Aorta (tissue), 5 donors: ENCODE data around the gene GRIA1. TPM values are rescaled to one million over a fixed set of nuclear protein-coding genes. Genes with fewer than 3 reads are reported as not detected.

Experiments used
- ATAC-seq: fragments of 200-7000 bp; cut with Tn5 transposase; one replicate; pipeline ENCODE4 v1.9.1; 2022; ENCODE audit warnings: moderate library complexity; ENCODE audit not compliant: low FRiP score
- DNase-seq, 2 donors: peaks; one replicate each; pipeline ENCODE4 v3.0.0-alpha.2; 2020
- H3K27ac ChIP-seq, 2 donors: one replicate each; pipeline ENCODE4 v1.5.1; 2013; ENCODE audit warnings: low read length in 2 of 2, mild to moderate bottlenecking in 2 of 2, moderate library complexity in 2 of 2, control low read depth in 1 of 2, inconsistent platforms in 1 of 2, low read depth in 1 of 2
- H3K27me3 ChIP-seq, 2 donors: one replicate each; pipeline ENCODE4 v1.6.1; 2013; ENCODE audit warnings: control low read depth in 1 of 2, low read length in 1 of 2, mild to moderate bottlenecking in 1 of 2, moderate library complexity in 1 of 2; ENCODE audit not compliant: insufficient read depth in 2 of 2, control insufficient read depth in 1 of 2
- H3K36me3 ChIP-seq, 2 donors: one replicate each; pipeline ENCODE4 v1.6.1; 2013; ENCODE audit warnings: control low read depth in 1 of 2, low read length in 1 of 2, mild to moderate bottlenecking in 1 of 2; ENCODE audit not compliant: insufficient read depth in 2 of 2, control insufficient read depth in 1 of 2
- H3K4me1 ChIP-seq, 2 donors: one replicate each; pipeline ENCODE4 v1.6.1; 2013; ENCODE audit warnings: low read length in 2 of 2, control low read depth in 1 of 2, mild to moderate bottlenecking in 1 of 2, moderate library complexity in 1 of 2; ENCODE audit not compliant: insufficient read depth in 2 of 2, control insufficient read depth in 1 of 2
- H3K4me3 ChIP-seq, 2 donors: one replicate each; pipeline ENCODE4 v1.5.1; 2013; ENCODE audit warnings: low read length in 2 of 2, control low read depth in 1 of 2, mild to moderate bottlenecking in 1 of 2
- H3K9me3 ChIP-seq: one replicate; pipeline ENCODE4 v1.6.1; 2013; ENCODE audit warnings: mild to moderate bottlenecking, low read length; ENCODE audit not compliant: control insufficient read depth
- WGBS, 2 donors: extraction: QIAGEN DNeasy Blood & Tissue Kit; methylation state at CpG; one replicate each; pipeline ENCODE4 v1.1.7; 2013; 5-methylcytosine and 5-hydroxymethylcytosine counted together
- intact Hi-C, 2 donors: fragments of 100-400 bp; cut with DNase I; formaldehyde crosslinking; loops; one replicate each; pipeline versions ENCODE4 v1.14.2 to v1.15.0; 2022
- polyA plus RNA-seq, 2 donors: library from polyadenylated mRNA; stranded (reverse); fragments of 200-250 nt; gene quantifications; one replicate each; pipeline ENCODE4 v1.2.3, GENCODE V29; 2013
- total RNA-seq, 2 donors: library from RNA; stranded (reverse); fragmentation: NEBNext Ultra II Directional; extraction: Animal tissue kit (Norgen Biotek cat#: 25700); gene quantifications; one replicate each; pipeline ENCODE4 v1.2.1, GENCODE V29; 2021
- donor health status: healthy with polysubstance abuse.
- donor health status: Bipolar disorder and iron deficiency.
- donor health status: DM: no; HTN: no; CAD: no.
- donor health status: DM: no; HTN: no; CAD: no.
- donor health status: DM: yes; HTN: yes; CAD: no.

The GRIA1 gene
- total and polyA plus RNA-seq, 4 donors, result 6.3 to 20.2 (median 7.0) TPM

DNA sequence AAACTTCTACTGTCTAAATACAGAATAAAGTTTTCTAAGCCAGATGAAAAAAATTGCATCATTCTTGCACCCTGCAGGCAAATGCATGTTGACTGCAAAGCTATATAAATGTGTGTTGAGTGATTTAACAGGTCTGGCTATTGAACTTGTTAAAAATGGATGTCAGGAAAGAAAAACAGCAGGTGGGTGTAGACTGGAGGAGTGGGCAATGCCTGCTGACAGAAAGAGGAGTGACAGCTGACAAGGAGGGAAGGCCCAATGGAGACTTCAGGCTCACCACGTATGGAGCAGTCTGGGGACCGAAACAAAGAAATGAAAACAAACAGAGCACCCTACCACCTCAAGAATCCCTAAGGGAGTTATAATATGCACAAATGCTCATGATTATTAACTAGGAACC, 127.8 kb downstream of the GRIA1 start:
- Histone ChIP-seq H3K4me1 (no peaks in the 10 kb centered on the region), H3K27me3 (no peaks in the 10 kb centered on the region), H3K4me3 (no peak overlapping the region), H3K9me3 (no peaks in the 10 kb centered on the region), H3K36me3 (no peaks in the 10 kb centered on the region), H3K27ac (no peak overlapping the region)
- no peak for DNase-seq
- 32% methylated on average over 2 of the region's 2 CpGs for WGBS, 2 donors
- ATAC-seq, result no peak
- intact Hi-C loops, result no loop called here

DNA sequence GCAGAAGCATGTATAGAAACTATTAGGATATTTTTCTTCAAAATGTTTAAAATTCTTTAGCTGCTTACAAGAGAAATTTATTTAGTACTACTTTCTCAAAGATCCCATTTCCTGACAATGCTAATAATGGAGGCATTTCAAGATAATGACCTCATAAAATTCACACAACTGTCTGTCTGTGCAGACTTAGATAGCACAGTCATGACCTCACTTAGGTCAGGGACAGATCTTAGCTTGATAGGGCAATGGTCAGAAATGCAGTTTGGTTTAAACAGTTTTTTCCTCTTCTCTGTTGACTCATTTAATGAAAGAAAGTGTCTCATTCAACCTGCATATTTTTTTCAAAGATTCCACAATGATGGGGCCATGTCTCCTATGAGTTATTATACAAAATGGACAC, 128.4 kb downstream of the GRIA1 start:
- Histone ChIP-seq H3K9me3 (no peaks in the 10 kb centered on the region), H3K27ac (no peak overlapping the region), H3K4me1 (no peaks in the 10 kb centered on the region), H3K36me3 (no peaks in the 10 kb centered on the region), H3K4me3 (no peak overlapping the region), H3K27me3 (no peaks in the 10 kb centered on the region)
- intact Hi-C loops, result no loop called here
- DNase-seq (no peak), ATAC-seq (no peak)

DNA sequence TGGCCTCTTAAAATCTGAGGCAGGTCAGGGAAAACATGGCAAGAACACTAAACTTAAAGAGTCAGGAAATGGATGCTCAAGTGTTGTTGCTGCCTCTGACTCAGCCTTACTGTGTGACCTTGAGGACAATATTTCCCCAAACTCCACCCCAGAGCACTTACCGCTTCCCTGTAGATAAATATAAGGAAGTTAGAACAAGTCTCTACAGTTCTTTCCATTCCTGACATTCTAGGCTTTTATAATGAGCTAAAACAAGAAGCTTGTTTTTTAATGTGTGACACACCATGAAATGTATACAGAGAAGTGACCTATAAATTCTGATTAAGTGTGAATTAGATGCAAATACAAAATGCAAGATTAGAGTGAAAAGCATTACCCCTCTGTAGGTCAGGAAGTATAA, 129.3 kb downstream of the GRIA1 start:
- Histone ChIP-seq H3K36me3 (no peaks in the 10 kb centered on the region), H3K9me3 (no peaks in the 10 kb centered on the region), H3K27ac (no peak overlapping the region), H3K4me1 (no peaks in the 10 kb centered on the region), H3K27me3 (no peaks in the 10 kb centered on the region), H3K4me3 (no peak overlapping the region)
- 84 to 85% methylated on average over 1 of the region's 1 CpG for WGBS, 2 donors
- ATAC-seq, result no peak
- DNase-seq, result no peak
- intact Hi-C loops, result loop anchor here (10.0 kb wide), 3 partner anchors 125 to 345 kb away; partner anchors contain the start of gene GRIA1 (in 1 of the 2)

DNA sequence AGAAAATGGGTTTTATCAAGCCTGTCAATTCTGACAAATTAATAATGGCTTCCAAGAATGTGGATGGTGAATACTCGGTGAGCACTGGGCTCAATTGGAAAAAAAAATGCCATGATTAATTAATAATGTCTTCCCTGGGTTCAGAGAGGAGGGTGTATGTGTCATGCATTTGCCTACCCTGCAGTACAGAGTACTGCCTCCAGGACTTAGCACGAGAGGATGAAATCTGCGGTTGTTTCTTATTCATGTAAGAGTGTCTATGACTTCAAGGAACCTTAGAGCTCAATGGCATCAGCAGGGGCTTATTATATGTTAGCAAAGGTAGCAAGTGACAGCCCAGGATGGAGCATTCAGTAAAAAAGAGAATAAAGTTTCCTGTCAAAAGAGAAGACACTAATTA, 132.7 kb downstream of the GRIA1 start:
- no peak for DNase-seq
- H3K9me3 ChIP-seq, result no peaks in the 10 kb centered on the region
- ATAC-seq, result no peak
- no peaks in the 10 kb centered on the region for H3K36me3 ChIP-seq
- H3K4me1 ChIP-seq, result peaks cover 0 to 8% of the 10 kb centered on the region in 2 donors
- WGBS, 2 donors, result 62 to 89% methylated on average over 3 of the region's 3 CpGs
- intact Hi-C loops, result loop anchor here (10.0 kb wide), 3 partner anchors 128 to 342 kb away; partner anchors contain the start of gene GRIA1 (in 1 of the 2)
- no peak overlapping the region for H3K27ac ChIP-seq
- H3K27me3 ChIP-seq, result no peaks in the 10 kb centered on the region
- no peak overlapping the region for H3K4me3 ChIP-seq

DNA sequence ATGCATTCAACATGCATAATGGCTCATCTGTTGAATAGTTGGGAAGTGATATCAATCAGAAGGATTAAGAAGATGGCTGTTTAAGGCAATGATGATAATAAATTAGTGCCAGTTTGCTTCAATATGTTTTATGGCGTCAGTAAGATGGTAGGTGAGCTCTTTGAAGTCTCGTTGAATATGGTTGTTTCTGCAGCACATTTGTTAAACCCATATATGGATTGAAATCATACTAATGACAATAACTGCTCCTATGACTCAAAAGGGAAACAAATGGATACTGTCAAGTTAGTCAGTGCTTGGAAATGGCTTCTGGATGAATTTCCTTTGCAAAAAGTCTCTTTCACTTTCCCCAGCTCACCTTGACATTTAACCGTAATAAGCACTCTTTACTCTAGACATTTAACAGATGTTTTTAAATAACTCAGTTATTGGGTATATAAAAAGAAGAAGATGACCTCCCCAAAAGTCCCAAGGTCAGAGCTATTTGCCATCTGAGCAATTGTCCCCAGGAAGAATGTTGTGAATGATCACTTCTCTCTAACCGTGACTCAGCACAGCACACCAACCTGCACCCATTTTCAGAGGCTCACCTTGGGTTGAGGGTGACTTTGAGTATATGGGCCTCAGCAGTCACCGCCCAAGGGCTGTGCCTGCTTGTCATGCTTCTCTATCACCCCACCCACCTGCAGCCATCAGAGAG, 133.4 kb downstream of the GRIA1 start:
- Histone ChIP-seq H3K27me3 (no peaks in the 10 kb centered on the region), H3K4me1 (peaks cover 0 to 9% of the 10 kb centered on the region in 2 donors), H3K36me3 (no peaks in the 10 kb centered on the region), H3K9me3 (no peaks in the 10 kb centered on the region), H3K4me3 (no peak overlapping the region), H3K27ac (no peak overlapping the region)
- DNase-seq (no peak), ATAC-seq (no peak)
- intact Hi-C loops, result loop anchor here (10.0 kb wide), 3 partner anchors 129 to 341 kb away; partner anchors contain the start of gene GRIA1 (in 1 of the 2)
- 75 to 93% methylated on average over 5 of the region's 5 CpGs for WGBS, 2 donors

DNA sequence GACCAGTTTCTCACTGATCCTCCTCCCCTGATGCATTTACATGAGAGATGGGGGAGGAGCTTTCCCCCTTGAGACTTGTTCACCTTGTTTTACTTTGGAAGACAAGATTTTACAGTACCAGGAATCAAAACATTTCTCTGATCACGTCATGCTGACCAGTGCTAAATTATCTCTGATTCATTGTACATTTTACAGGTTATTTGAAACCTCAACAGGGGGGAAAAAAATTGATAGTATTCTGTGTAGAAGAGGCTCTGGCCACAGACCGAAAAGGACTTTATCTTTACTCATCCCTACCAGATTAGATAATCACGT, 133.9 kb downstream of the GRIA1 start:
- no peak overlapping the region for H3K27ac ChIP-seq
- H3K27me3 ChIP-seq, result no peaks in the 10 kb centered on the region
- no peaks in the 10 kb centered on the region for H3K36me3 ChIP-seq
- no peaks in the 10 kb centered on the region for H3K9me3 ChIP-seq
- ATAC-seq (no peak), DNase-seq (no peak)
- intact Hi-C loops, result loop anchor here (10.0 kb wide), 3 partner anchors 130 to 340 kb away; partner anchors contain the start of gene GRIA1 (in 1 of the 2)
- no peak overlapping the region for H3K4me3 ChIP-seq
- H3K4me1 ChIP-seq, result peaks cover 0 to 9% of the 10 kb centered on the region in 2 donors
- 88 to 93% methylated on average over 3 of the region's 3 CpGs for WGBS, 2 donors

DNA sequence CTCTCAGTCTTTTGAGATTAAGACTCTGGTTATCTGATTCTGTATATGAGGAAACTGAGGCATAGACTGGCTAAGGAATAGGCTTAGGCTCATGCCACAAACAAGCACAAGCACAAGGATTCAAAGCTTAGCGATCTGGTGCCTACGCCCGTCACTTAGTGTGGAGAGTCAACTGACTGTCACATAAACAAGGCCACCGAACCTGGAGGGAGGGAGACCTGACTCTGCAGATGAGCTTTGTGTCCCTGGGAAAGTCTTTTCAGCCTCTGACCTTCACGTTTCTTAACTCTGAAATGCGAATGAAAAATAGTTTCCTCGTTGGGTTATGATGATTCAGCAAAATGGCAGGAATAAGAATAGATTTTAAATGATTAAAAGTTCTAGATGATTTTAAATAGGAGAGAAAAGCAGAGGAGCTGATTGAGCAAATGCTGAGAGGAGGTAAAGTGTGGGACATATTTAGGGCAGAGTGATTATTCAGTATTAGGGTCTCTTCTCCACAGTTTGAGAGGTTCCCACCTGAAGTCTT, 135.4 kb downstream of the GRIA1 start:
- H3K4me1 ChIP-seq, result peaks cover 0 to 9% of the 10 kb centered on the region in 2 donors
- H3K9me3 ChIP-seq, result no peaks in the 10 kb centered on the region
- 82 to 86% methylated on average over 7 of the region's 7 CpGs for WGBS, 2 donors
- H3K27me3 ChIP-seq, result no peaks in the 10 kb centered on the region
- no peak for ATAC-seq
- no peaks in the 10 kb centered on the region for H3K36me3 ChIP-seq
- H3K4me3 ChIP-seq, result no peak overlapping the region
- peak overlapping the region in 1 of 2 donors; percentile 25 for H3K27ac ChIP-seq
- intact Hi-C loops, result loop anchor here (10.0 kb wide), 3 partner anchors 131 to 339 kb away; partner anchors contain the start of gene GRIA1 (in 1 of the 2)
- DNase-seq, result no peak

DNA sequence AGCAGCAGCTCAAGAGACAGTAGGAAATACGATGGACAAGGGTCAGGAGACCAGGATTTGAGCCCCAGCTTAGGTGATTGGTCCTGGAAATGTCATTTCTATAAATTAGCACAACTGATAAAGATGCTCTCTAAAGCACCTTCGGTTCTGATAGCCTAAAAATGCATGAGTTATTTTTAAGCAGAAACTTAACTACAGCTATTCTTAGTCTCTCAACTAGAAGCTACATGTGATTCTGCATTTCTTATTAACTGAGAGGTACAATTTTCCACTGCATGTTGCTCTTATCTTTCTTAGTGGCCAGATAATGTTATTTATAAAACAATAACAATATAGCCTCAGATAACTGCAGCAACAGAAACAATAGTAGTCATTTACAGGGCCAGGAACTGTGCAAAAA, 136.4 kb downstream of the GRIA1 start:
- Histone ChIP-seq H3K4me1 (peaks cover 0 to 9% of the 10 kb centered on the region in 2 donors), H3K36me3 (no peaks in the 10 kb centered on the region), H3K27ac (peak overlapping the region in 1 of 2 donors; percentile 71), H3K4me3 (no peak overlapping the region), H3K9me3 (no peaks in the 10 kb centered on the region), H3K27me3 (no peaks in the 10 kb centered on the region)
- intact Hi-C loops, result loop anchor here (10.0 kb wide), 3 partner anchors 132 to 338 kb away; partner anchors contain the start of gene GRIA1 (in 1 of the 2)
- ATAC-seq, result no peak
- WGBS, 2 donors, result 29 to 35% methylated on average over 2 of the region's 2 CpGs
- DNase-seq, result no peak
